GM21723 (cell line): ENCODE data around the gene HELB.

Experiments
- ATAC-seq: cut with Tn5 transposase; IDR thresholded peaks from one replicate; pipeline ENCODE4 v1.9.1; 2021; ENCODE audit warnings: mild to moderate bottlenecking, moderate library complexity; ENCODE audit not compliant: unreplicated experiment

Gene HELB

GRCh38 chr12:66301944-66302826 lies at the start of gene HELB:
TSS of gene HELB (plus strand) at chr12:66302493. CDS start at chr12:66302604, 111 bp downstream.
- peak; percentile 93 for ATAC-seq

- no peak for ATAC-seq
Observed at GRCh38 chr12:66252771-66253170, 49.5 kb upstream of the HELB start.

DNA sequence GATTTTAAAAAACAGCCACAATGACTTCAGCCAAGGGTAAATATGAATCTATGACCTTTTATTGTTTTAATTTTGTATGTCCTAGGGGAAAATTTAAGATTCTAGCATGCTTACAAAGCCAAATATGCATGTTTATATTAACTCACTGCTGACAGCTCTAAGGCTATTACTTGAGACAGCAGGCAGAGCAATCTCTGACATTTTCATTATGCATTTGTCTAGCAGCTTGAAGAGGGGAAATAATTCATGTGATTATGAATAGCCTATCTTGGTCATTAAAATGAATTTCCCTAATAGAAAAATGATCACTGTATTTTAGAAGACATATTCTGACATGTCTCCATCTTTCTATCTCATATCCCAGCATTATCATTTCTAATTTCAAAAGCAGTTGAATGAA lies 46.6 kb upstream of the HELB start:
- no peak for ATAC-seq

- ATAC-seq, result no peak
Observed at GRCh38 chr12:66258011-66258410, 44.3 kb upstream of the HELB start.

GRCh38 chr12:66262737-66263136 lies 39.6 kb upstream of the HELB start:
- no peak for ATAC-seq

- ATAC-seq, result no peak
Observed at GRCh38 chr12:66268562-66268961, 33.7 kb upstream of the HELB start.

DNA sequence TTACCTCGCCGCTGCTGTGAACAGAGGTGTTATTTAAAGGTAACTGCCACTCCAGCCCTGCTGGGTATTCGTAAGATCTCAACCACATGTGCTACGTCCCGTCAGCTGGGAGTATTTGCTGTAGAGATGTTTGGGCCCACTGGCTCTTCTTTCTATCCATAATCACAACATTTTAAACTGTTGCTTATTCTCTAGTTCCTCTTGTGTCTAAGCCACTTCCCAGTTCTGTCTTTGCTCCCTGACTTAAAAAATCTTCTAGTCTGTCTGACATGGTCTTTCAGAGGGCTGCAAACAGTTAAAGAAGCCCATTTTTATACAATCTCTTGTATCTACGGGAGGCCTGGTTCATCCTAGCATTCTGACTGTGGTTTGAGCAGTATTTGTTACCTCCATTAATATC lies 33.2 kb upstream of the HELB start:
- no peak for ATAC-seq

- peak; percentile 59 for ATAC-seq
Observed at GRCh38 chr12:66269757-66270383, 32.4 kb upstream of the HELB start.

GRCh38 chr12:66270613-66271012 lies 31.7 kb upstream of the HELB start:
- no peak for ATAC-seq

DNA sequence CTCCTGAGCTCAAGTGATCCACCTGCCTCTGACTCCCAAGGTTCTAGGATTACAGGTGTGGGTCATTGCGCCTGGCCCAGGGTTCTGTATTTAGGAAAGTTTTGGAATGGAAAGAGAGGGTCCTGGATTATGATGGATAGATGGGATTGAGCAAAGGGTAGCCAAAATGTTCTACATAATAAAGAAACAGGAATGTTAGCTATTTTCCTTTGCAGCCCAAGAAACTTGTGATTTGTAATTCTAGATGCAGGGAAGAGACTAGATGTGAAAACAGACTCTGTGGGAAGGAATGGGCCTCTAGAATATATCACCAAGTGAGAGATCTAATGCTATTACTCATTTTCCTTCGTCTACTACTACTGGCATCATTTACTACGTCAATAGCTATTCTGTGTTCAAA lies 29.6 kb upstream of the HELB start:
- no peak for ATAC-seq

GRCh38 chr12:66273147-66273546 lies 29.1 kb upstream of the HELB start:
- no peak for ATAC-seq

DNA sequence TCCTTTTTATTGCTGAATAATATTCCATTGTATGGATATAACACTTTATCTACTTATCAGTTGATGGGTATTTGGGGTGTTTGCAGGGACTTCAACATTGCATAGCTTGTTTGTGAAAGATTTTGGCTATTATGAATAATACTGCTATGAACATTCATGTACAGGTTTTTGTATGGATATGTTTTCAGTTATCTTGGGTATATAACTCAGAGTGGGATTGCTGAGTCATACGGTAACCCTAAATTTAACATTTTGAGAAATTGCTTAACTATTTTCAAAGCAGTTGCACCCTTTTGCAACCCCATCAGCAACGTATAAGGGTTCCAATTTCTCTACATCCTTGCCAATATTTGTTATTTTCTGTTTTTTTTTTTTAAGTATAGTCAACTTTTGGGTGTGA lies 27.3 kb upstream of the HELB start:
- ATAC-seq, result no peak

DNA sequence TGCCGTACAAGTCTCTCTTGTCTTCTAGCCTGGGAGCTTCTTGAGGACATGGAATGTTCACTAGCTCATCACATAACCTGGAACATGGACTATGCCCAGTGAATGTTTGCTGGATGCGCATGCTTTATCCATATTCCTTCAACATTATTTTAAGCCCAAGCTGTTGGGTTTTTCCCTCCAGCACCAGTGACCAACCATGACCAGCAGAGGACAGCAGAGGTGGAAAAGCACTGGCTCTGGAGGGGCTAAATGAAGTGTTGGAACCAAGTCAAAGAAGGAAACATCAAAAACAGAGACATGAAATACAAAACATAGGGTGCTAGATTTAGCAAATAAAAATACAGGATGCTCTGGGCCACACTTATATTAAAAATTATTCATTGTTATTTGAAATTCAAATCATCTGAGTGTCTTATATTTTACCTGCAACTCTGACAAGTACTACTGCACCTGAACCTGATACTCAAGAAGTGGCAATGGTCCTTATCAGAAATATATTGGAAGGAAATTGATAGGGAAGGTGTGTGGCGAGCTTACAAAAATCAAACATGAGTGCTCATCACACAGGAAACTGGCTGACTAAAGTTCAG lies 23.1 kb upstream of the HELB start:
- no peak for ATAC-seq

GRCh38 chr12:66280561-66280960 lies 21.7 kb upstream of the HELB start:
- no peak for ATAC-seq

DNA sequence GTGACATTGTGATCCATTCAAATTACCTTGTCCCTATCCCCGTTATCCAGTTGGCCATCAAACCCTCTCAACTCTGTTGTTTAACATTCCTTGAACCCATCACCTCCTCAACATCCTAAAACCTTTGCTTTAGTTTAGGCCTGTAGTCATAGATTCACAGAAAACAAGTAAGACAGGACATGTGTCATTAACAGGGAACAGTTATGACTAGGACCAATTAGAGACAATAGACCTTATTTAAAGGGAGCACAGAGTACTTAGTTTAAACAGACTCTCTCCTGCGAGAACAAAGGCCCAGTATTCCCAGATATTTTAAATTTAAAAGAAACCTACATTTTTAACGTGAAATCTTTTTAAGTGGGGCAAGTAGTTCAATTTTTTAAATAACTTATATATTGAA lies 20.0 kb upstream of the HELB start:
- no peak for ATAC-seq

GRCh38 chr12:66287275-66287674 lies 15.0 kb upstream of the HELB start:
- no peak for ATAC-seq

DNA sequence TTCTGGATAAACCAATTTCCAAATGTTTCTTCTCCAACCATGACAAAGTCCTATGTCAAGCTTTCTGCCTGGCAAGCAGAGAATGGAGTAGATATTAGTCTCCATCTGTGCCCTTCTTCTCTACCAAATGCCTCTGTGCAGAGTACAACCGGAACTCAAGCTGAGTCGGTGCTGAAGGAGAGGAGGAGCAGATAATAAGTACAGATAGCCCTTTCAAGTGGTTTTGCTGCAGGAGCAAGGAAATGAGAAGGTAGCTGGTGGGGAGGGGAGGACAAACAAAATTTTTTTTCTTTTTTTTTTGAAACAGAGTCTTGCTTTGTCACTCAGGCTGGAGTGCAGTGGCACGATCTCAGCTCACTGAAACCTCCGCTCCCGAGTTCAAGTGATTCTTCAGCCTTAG lies 14.2 kb upstream of the HELB start:
- ATAC-seq, result no peak

DNA sequence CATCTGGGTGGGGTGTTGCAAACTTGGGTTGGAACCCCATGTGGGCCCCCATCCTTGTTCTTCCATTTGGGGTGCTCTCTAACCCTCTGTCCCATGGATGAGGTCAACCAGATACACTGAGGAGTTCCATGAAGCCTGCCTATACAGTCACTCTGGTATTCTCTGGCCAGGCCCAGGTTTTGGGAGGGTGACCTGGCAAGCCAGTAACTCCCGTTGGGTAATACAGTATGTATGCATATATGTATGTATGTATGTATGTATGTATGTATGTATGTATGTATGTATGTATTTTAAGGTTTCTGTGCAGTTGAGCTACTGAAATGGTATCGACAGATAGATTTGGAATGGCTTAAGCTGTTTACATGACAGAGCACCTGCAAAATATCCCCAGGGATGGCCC lies 12.8 kb upstream of the HELB start:
- ATAC-seq, result no peak

- no peak for ATAC-seq
Observed at GRCh38 chr12:66290716-66291200, 11.5 kb upstream of the HELB start.

- ATAC-seq, result no peak
Observed at GRCh38 chr12:66296176-66296683, 6.1 kb upstream of the HELB start.

DNA sequence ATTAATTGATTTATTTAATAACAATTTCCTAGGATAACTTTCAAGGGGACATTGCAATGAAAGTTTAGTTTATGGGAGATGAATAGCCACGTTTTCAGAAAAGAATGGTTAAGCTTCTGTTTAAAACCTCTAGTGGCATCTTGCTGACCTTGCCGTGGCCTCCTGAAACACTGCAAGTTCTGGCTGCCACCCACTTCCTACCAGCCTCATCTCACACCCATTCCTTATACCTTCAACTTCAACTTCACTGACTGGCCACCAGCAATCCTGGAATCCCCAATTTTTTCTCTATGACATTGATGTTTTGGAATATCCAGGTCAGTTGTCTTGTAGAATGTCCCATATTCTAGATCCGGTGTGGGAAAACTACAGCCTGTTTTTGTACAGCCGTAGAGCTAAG lies 5.2 kb upstream of the HELB start:
- ATAC-seq, result no peak

- no peak for ATAC-seq
Observed at GRCh38 chr12:66297923-66298322, 4.4 kb upstream of the HELB start.
